ENCODE data around the gene FOXA1.

The FOXA1 gene

GRCh38 chr14:37594971-37595808 is at the start of gene FOXA1, which contains the start of gene TTC6:
Gene FOXA1 (minus strand): TSS chr14:37595249. CDS start chr14:37594972, 277 bp downstream.
Gene TTC6 (plus strand): TSS chr14:37595629. CDS start chr14:37622065, 26,436 bp downstream.
- peak; percentile 7 to 19 for DNase-seq

DNA sequence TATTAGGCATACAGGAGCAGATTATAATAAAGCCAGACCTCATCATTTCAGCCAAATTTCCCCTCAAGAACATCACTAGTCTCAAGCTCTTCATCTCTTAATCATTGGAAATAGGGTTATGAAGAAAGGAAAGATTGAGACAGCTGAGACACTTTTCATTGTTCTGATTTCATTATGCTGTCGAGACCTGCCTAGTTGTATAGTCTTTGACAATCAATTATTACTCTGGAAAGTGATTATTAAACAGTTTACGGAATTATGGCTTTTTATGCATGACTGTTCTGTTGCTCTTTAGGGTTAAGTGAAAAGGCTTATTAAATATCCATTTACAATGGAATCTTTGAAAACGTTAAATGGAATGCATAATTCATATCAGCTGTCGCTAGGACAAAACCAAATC is 48.7 kb upstream of the FOXA1 start:
- DNase-seq, result no peak

DNA sequence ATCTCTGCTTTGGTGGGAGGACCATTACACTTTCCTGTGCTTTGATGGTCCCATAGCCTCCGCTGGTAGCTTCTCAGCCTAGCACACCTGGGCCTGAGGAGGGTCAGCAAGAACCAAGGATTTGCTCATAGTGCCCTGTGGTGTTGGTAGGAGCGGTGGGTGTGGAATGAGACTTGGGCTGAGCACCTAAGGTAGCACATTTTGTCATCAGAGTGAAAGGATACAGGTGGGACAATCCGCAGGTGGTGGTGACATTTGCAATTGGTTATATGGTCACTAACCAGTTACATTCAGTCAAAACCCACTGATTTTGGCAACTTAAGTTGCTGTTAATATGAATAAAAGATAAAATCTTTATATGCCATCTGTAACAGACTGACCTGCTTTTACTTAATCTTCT is 47.1 kb upstream of the FOXA1 start:
- no peak for DNase-seq

GRCh38 chr14:37641117-37641516 is 46.1 kb upstream of the FOXA1 start:
- no peak for DNase-seq

GRCh38 chr14:37638599-37638998 is 43.5 kb upstream of the FOXA1 start:
- DNase-seq, result no peak

- no peak for DNase-seq
These were observed 42.3 kb upstream of the FOXA1 start for GRCh38 chr14:37637341-37637740.

DNA sequence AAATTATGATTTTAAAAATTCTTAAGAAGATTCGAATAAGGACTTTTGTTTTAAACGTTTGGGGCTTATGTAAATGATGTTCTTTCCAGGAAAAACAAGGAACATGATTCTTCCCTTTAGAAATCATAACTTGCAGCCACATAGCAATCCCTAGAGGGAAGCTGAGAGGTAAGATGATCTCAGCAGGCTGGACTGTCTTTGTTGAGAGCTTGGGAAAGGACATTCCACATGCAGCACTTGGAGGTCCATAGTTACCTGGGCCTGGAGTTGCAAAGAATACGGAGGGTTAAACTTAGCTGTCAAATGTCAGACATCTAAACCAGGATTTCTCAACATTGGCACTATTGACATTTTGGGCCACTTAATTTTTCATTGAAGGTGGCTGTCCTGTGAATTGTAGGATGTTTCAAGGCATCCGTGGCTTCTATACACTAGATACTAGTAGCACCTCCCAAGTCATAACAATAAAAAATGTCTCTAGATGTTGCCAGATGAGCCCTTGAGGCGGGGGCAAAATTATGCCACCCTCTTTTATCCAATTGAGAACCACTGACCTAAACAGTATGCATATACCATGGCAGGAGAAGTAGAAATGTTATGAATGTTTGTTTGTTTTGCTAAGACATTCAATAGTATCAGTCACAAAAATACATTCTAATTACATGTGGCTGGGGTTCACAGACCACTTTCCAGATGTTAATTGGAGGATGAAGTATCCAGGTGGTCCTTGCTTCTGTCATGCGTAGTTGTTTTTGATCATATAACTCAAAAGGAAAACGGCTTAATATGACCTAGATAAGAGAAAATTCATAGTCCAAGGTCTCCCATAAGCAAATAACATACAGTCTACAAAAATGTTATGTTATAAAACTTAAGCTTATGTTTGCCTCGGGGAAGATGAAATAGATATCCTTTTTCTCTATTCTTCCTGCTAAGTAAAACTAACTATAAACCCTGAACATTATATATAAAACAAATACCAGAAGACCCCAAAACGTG is 30.8 kb upstream of the FOXA1 start:
- no peak for DNase-seq

DNA sequence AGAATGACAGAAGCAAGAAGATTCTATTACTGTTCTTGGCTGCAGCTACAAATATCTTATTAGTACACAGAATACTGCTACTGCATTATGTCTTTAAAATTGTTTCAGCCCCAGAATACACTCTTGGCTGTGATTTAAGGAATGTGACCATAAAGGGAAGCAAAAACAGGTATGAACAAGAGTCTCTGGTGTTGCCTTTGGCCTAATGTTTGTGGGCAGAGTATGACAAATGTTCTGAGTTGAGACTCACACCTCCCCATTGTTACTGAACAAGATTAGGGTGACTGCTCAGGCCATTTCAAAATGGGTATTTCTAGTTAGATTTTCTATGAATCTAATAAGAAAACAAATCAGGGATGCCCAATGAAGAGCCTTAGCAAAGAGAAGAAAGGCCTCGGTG is 28.9 kb upstream of the FOXA1 start:
- DNase-seq, result no peak

- no peak for DNase-seq
These were observed 28.4 kb upstream of the FOXA1 start for GRCh38 chr14:37623426-37623951.

DNA sequence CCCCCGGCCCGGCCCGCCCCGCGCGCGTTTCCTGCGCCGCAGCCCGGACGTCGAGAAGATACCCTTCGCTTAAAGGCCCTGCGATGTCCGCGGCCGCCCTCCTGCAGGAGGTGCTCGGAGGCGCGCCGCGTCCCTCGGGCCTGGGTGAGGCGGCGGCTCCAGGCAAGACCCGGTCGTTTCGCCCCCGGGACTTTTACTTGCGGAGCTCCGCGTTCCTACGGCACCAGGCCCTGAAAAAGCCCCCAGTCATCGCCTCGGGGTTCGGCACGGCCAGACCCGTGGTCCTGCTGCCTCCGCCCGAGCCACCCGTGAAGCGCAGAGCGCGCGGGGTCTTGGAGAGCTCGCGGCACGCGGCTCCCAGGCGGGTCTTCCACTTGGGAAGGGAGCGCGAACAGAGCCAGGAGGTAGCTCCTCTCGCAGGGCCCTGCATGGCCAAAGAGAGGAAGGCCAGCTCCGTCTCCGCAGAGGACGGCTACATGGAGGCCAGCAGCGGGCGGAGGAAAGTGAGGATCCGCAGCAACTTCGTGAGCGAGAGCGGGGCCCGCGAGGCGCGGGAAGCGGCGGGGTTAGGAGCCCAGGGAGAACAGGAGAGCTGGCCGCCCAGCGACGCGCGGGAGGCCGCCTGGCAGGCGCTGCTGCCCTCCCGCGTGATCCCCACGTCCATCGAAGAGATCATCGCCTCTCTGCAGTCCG is 27.3 kb upstream of the FOXA1 start:
- DNase-seq, result no peak

- no peak for DNase-seq
These were observed 25.8 kb upstream of the FOXA1 start for GRCh38 chr14:37620856-37621255.

- DNase-seq, result no peak
These were observed 23.5 kb upstream of the FOXA1 start for GRCh38 chr14:37618498-37619028.

DNA sequence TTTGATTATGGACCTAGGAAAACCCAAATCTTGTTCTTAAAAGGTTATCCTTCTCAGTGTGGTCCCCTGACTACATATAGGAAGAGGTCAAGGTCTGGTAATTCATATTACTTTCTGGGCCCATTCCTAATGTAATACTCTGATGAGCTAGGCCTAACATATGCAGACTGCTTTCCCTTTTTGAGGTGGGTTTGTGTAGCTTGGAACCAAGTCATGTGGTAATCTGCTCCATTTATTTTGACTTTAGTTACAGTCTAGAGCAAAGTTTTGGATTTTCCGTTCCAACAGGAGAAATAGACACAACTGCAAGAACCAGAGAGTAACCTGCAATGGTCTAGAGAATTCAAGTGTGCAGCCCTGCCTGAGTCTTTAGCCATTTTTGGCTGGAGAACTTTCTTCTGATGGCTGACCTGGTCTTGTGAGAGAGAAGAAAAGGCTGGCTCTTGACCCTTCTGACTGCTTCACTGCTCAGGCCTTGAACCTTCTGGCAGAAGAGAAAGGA is 22.9 kb upstream of the FOXA1 start:
- no peak for DNase-seq

- DNase-seq, result no peak
These were observed 21.8 kb upstream of the FOXA1 start for GRCh38 chr14:37616853-37617252.

DNA sequence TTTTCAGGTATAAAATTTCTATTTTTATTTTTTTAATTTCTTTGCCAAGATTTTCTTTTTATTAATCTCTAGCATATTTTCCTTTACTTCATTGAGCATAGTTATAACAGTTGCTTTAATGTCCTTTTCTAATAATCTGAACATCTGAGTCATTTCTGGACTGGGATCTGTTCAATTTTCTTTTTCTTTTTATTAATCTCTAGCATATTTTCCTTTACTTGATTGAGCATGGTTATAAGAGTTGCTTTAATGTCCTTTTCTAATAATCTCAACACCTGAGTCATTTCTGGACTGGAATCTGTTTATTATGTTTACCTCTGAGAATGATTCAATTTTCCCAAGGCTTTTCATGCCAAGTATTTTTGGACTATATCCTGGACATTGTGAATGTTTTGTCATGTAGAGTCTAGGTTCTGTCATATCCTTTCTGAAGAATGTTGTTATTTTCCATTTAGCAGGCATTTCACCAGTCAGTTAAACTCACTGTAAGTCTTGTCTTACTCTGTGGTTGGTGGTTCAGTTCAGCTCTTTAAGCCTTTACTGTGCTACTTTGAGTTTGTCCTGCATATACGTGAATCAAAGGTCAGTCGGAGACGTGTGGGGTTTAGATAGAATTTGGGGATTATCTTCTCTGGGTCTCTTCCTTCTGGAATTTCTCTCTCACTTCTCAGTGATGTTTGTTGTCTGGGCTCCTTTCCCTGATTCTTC is 20.7 kb upstream of the FOXA1 start:
- DNase-seq, result no peak

DNA sequence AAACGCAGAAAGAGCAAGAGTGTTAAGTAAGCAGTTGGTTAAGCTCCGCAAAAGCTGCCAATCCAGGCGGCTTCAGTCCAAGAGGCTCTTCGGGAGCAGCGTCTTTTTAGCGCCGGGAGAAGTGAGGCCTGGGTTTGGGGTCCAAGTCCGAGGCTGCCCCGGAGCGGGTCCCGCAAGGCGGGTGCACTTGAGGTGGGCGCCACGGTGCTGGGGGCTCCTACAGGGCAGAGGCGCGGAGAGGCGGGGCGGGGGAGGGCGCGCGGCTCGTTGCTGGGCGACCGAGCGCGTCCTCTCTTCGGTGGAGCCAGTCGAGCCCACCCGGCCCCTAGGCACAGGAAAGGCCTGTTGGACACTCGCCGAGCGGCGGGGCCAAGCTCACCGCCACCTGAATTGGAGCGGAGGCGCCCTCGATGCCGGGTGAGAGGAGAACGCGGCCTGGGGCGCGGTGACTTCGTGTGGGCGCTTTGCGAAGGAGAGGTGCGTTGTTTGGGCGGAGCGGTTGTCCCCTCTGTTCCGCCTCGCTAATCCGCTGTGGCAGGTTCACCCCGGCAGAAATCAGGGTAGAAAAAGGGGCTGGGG is 16.0 kb upstream of the FOXA1 start:
- no peak for DNase-seq

GRCh38 chr14:37608649-37609048 is 13.6 kb upstream of the FOXA1 start:
- no peak for DNase-seq

DNA sequence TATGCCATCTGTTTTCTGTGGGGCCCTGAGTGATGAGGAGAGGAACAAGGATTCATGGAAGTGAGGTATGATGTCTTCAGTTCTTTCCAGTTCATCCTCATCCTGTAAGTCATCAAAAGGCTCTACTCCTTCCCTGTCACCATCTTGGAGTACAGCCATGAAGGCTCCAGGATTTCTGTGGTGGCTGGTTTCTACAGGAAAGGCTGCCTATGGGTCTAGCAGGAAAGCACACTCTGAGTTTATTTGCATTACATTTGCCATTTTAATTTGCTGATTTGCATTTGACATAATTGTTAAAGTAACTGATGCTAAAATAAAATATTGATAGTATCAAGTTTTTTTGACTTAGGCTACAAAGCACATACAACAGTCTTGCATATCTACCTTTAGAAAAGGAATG is 11.6 kb upstream of the FOXA1 start:
- no peak for DNase-seq

GRCh38 chr14:37603688-37604251 is 8.7 kb upstream of the FOXA1 start:
- no peak for DNase-seq

- peak; percentile 40 to 59 for DNase-seq
These were observed 7.8 kb upstream of the FOXA1 start for GRCh38 chr14:37602605-37603453.

Measured in Kasumi-1 (cell line).